Mesendoderm (in vitro differentiated cells): ENCODE measurements around the gene ANKRD40.

Experiments used
- DNase-seq: peaks from one replicate; pipeline ENCODE4 v3.0.0; 2013
- H2AK5ac ChIP-seq: 2 replicates; pipeline ENCODE4 v1.6.1; 2013; ENCODE audit warnings: low read length, inconsistent platforms
- H2BK120ac ChIP-seq: 2 replicates; pipeline ENCODE4 v1.6.1; 2013; ENCODE audit warnings: low read depth, mild to moderate bottlenecking, low read length, moderate library complexity, mixed read lengths
- H2BK15ac ChIP-seq: replicated peaks from 2 replicates; pipeline ENCODE4 v1.6.1; 2013; ENCODE audit warnings: low read depth, mild to moderate bottlenecking, moderate library complexity
- H2BK5ac ChIP-seq: 2 replicates; pipeline ENCODE4 v1.6.1; 2013; ENCODE audit warnings: low read length, inconsistent platforms
- H3K18ac ChIP-seq: 2 replicates; pipeline ENCODE4 v1.6.1; 2013; ENCODE audit warnings: mild to moderate bottlenecking, low read length, mixed read lengths
- H3K23ac ChIP-seq: one replicate; pipeline ENCODE4 v1.6.1; 2013; ENCODE audit warnings: low read length
- H3K27ac ChIP-seq: 2 replicates; pipeline ENCODE4 v1.5.1; 2013; ENCODE audit warnings: low read depth, mild to moderate bottlenecking, inconsistent platforms, low read length, moderate library complexity
- H3K27me3 ChIP-seq: 2 replicates; pipeline ENCODE4 v1.6.1; 2013; ENCODE audit warnings: low read length, control low read depth, mild to moderate bottlenecking, inconsistent platforms; ENCODE audit not compliant: insufficient read depth, poor library complexity
- H3K36me3 ChIP-seq: 2 replicates; pipeline ENCODE4 v1.6.1; 2013; ENCODE audit warnings: low read length, inconsistent platforms; ENCODE audit not compliant: control insufficient read depth, insufficient read depth
- H3K4ac ChIP-seq: one replicate; pipeline ENCODE4 v1.6.1; 2013; ENCODE audit warnings: low read depth, mild to moderate bottlenecking, low read length, moderate library complexity
- H3K4me1 ChIP-seq: 2 replicates; pipeline ENCODE4 v1.6.1; 2013; ENCODE audit warnings: low read depth, low read length, inconsistent platforms; ENCODE audit not compliant: control insufficient read depth
- H3K4me2 ChIP-seq: 2 replicates; pipeline ENCODE4 v1.6.1; 2013; ENCODE audit warnings: low read length
- H3K4me3 ChIP-seq: 2 replicates; pipeline ENCODE4 v1.5.1; 2013; ENCODE audit warnings: mild to moderate bottlenecking, low read length
- H3K56ac ChIP-seq: one replicate; pipeline ENCODE4 v1.6.1; 2013; ENCODE audit warnings: low read length
- H3K79me1 ChIP-seq: 2 replicates; pipeline ENCODE4 v1.6.1; 2013; ENCODE audit warnings: low read length, inconsistent platforms
- H3K79me2 ChIP-seq: 2 replicates; pipeline ENCODE4 v1.6.1; 2013; ENCODE audit warnings: mild to moderate bottlenecking, low read length; ENCODE audit not compliant: control insufficient read depth, insufficient read depth
- H3K9ac ChIP-seq: 2 replicates; pipeline ENCODE4 v1.6.1; 2013; ENCODE audit warnings: low read length, inconsistent platforms
- H4K5ac ChIP-seq: one replicate; pipeline ENCODE4 v1.6.1; 2013; ENCODE audit warnings: low read length
- H4K8ac ChIP-seq: one replicate; pipeline ENCODE4 v1.6.1; 2013; ENCODE audit warnings: low read depth, mild to moderate bottlenecking, control low read depth, low read length, moderate library complexity
- WGBS: extraction: QIAGEN DNeasy Blood & Tissue Kit; methylation state at CpG from one replicate; pipeline ENCODE4 v1.1.7; 2013; ENCODE audit warnings: low lambda C conversion rate, missing lambda C conversion rate; ENCODE audit not compliant: insufficient coverage; ENCODE audit errors: extremely low coverage; 5-methylcytosine and 5-hydroxymethylcytosine counted together

ANKRD40 gene

GRCh38 chr17:50675190-50675589 lies 32.5 kb downstream of the ANKRD40 start:
- no peak overlapping the region for H3K27ac ChIP-seq
- no peak overlapping the region for H2BK5ac ChIP-seq
- DNase-seq = no peak
- no peaks in the 10 kb centered on the region for H3K79me2 ChIP-seq
- H3K4me1 ChIP-seq = no peaks in the 10 kb centered on the region
- WGBS = no CpG with 5 or more reads among the region's 3 CpGs
- no peak overlapping the region for H4K8ac ChIP-seq
- no peak overlapping the region for H3K9ac ChIP-seq
- no peaks in the 10 kb centered on the region for H3K36me3 ChIP-seq
- no peak overlapping the region for H2BK15ac ChIP-seq
- H3K23ac ChIP-seq = no peak overlapping the region
- no peak overlapping the region for H2BK120ac ChIP-seq
- H4K5ac ChIP-seq = no peak overlapping the region
- H3K18ac ChIP-seq = no peak overlapping the region
- no peak overlapping the region for H3K56ac ChIP-seq
- no peak overlapping the region for H3K4me3 ChIP-seq
- H3K4ac ChIP-seq = no peak overlapping the region
- H3K79me1 ChIP-seq = no peaks in the 10 kb centered on the region
- no peaks in the 10 kb centered on the region for H3K27me3 ChIP-seq
- H3K4me2 ChIP-seq = no peak overlapping the region
- H2AK5ac ChIP-seq = no peak overlapping the region

GRCh38 chr17:50672831-50673551 lies 34.7 kb downstream of the ANKRD40 start:
- Histone ChIP-seq H3K18ac (no peak overlapping the region), H3K79me1 (no peaks in the 10 kb centered on the region)

GRCh38 chr17:50672071-50672470 lies 35.6 kb downstream of the ANKRD40 start:
- H3K4me2 ChIP-seq = no peak overlapping the region
- H3K4me1 ChIP-seq = peaks cover 3% of the 10 kb centered on the region
- no peak overlapping the region for H3K56ac ChIP-seq
- H2BK5ac ChIP-seq = no peak overlapping the region
- H2BK120ac ChIP-seq = no peak overlapping the region
- no peak overlapping the region for H3K23ac ChIP-seq
- H2BK15ac ChIP-seq = no peak overlapping the region
- WGBS = no CpG with 5 or more reads among the region's 5 CpGs
- no peaks in the 10 kb centered on the region for H3K27me3 ChIP-seq
- no peaks in the 10 kb centered on the region for H3K79me2 ChIP-seq
- H3K4ac ChIP-seq = no peak overlapping the region
- H3K27ac ChIP-seq = no peak overlapping the region
- no peaks in the 10 kb centered on the region for H3K36me3 ChIP-seq
- H3K9ac ChIP-seq = no peak overlapping the region
- no peak overlapping the region for H4K5ac ChIP-seq
- H3K79me1 ChIP-seq = no peaks in the 10 kb centered on the region
- no peak overlapping the region for H4K8ac ChIP-seq
- H3K18ac ChIP-seq = no peak overlapping the region
- H3K4me3 ChIP-seq = no peak overlapping the region
- H2AK5ac ChIP-seq = no peak overlapping the region
- DNase-seq = no peak

More at GRCh38 chr17:50672831-50673551, 34.7 kb downstream of the ANKRD40 start:
- H3K4me1 ChIP-seq = peaks cover under 1% of the 10 kb centered on the region
- no peak overlapping the region for H2BK15ac ChIP-seq
- H3K4me3 ChIP-seq = no peak overlapping the region
- no peak overlapping the region for H3K4ac ChIP-seq
- no CpG with 5 or more reads among the region's 20 CpGs for WGBS
- H3K4me2 ChIP-seq = no peak overlapping the region
- no peak overlapping the region for H3K23ac ChIP-seq
- no peak overlapping the region for H2BK5ac ChIP-seq
- no peak overlapping the region for H3K27ac ChIP-seq
- H3K36me3 ChIP-seq = no peaks in the 10 kb centered on the region
- no peaks in the 10 kb centered on the region for H3K79me2 ChIP-seq
- DNase-seq = no peak
- H4K8ac ChIP-seq = no peak overlapping the region
- H3K27me3 ChIP-seq = no peaks in the 10 kb centered on the region
- no peak overlapping the region for H2BK120ac ChIP-seq
- H2AK5ac ChIP-seq = no peak overlapping the region
- no peak overlapping the region for H3K56ac ChIP-seq
- no peak overlapping the region for H4K5ac ChIP-seq
- H3K9ac ChIP-seq = no peak overlapping the region

GRCh38 chr17:50668838-50669581 lies 38.7 kb downstream of the ANKRD40 start:
- Histone ChIP-seq H2BK15ac (no peak overlapping the region), H4K5ac (no peak overlapping the region), H2BK5ac (no peak overlapping the region), H3K23ac (no peak overlapping the region), H3K79me1 (no peaks in the 10 kb centered on the region), H3K79me2 (no peaks in the 10 kb centered on the region), H3K56ac (peak overlapping the region; percentile 1), H3K18ac (no peak overlapping the region), H2AK5ac (no peak overlapping the region), H3K4ac (no peak overlapping the region), H3K9ac (no peak overlapping the region), H2BK120ac (no peak overlapping the region), H3K4me2 (no peak overlapping the region), H3K27ac (no peak overlapping the region), H3K4me1 (peaks cover 3% of the 10 kb centered on the region), H3K27me3 (no peaks in the 10 kb centered on the region), H3K36me3 (no peaks in the 10 kb centered on the region), H3K4me3 (no peak overlapping the region), H4K8ac (no peak overlapping the region)
- WGBS = no CpG with 5 or more reads among the region's 9 CpGs
- DNase-seq = no peak

- H3K23ac ChIP-seq = no peak overlapping the region
- H3K27me3 ChIP-seq = no peaks in the 10 kb centered on the region
- H4K5ac ChIP-seq = no peak overlapping the region
- H3K36me3 ChIP-seq = no peaks in the 10 kb centered on the region
- peaks cover 3% of the 10 kb centered on the region for H3K4me1 ChIP-seq
- no peak overlapping the region for H2AK5ac ChIP-seq
- peak; percentile 53 for DNase-seq
- WGBS = no CpG with 5 or more reads among the region's 8 CpGs
- no peak overlapping the region for H4K8ac ChIP-seq
- no peak overlapping the region for H3K27ac ChIP-seq
- H2BK120ac ChIP-seq = no peak overlapping the region
- H3K4me3 ChIP-seq = no peak overlapping the region
- H3K79me1 ChIP-seq = no peaks in the 10 kb centered on the region
- H2BK15ac ChIP-seq = no peak overlapping the region
- no peak overlapping the region for H3K9ac ChIP-seq
- peak overlapping the region; percentile 34 for H3K56ac ChIP-seq
- no peak overlapping the region for H3K4me2 ChIP-seq
- no peak overlapping the region for H3K4ac ChIP-seq
- no peak overlapping the region for H2BK5ac ChIP-seq
- no peaks in the 10 kb centered on the region for H3K79me2 ChIP-seq
- no peak overlapping the region for H3K18ac ChIP-seq
Measured at GRCh38 chr17:50668025-50668837, 39.5 kb downstream of the ANKRD40 start.
